Measurements from ENCODE around the gene RHOH.

Gene RHOH

GRCh38 chr4:40204507-40205258 is 7.9 kb downstream of the RHOH start:
- no peak for DNase-seq (ENCODE audit: low read depth in 2 of 2, low spot score in 1 of 2)

GRCh38 chr4:40205259-40206198 is 8.7 kb downstream of the RHOH start:
- no peak for DNase-seq (ENCODE audit: low read depth in 2 of 2, low spot score in 1 of 2)

- no peak for DNase-seq (ENCODE audit: low read depth in 2 of 2, low spot score in 1 of 2)
Measured at GRCh38 chr4:40206426-40206825, 9.6 kb downstream of the RHOH start.

GRCh38 chr4:40209401-40209800 is 12.6 kb downstream of the RHOH start:
- no peak for DNase-seq (ENCODE audit: low read depth in 2 of 2, low spot score in 1 of 2)

GRCh38 chr4:40210776-40211175 is 13.9 kb downstream of the RHOH start:
- DNase-seq (ENCODE audit: low read depth in 2 of 2, low spot score in 1 of 2): no peak

GRCh38 chr4:40211224-40212185 is 14.7 kb downstream of the RHOH start:
- no peak for DNase-seq (ENCODE audit: low read depth in 2 of 2, low spot score in 1 of 2)

- DNase-seq (ENCODE audit: low read depth in 2 of 2, low spot score in 1 of 2): no peak
Measured at GRCh38 chr4:40212674-40213527, 16.1 kb downstream of the RHOH start.

- DNase-seq (ENCODE audit: low read depth in 2 of 2, low spot score in 1 of 2): no peak
Measured at GRCh38 chr4:40214038-40214437, 17.2 kb downstream of the RHOH start.

- DNase-seq (ENCODE audit: low read depth in 2 of 2, low spot score in 1 of 2): no peak
Measured at GRCh38 chr4:40214661-40215418, 18.0 kb downstream of the RHOH start.

- no peak for DNase-seq (ENCODE audit: low read depth in 2 of 2, low spot score in 1 of 2)
Measured at GRCh38 chr4:40216622-40217366, 20.0 kb downstream of the RHOH start.

- DNase-seq (ENCODE audit: low read depth in 2 of 2, low spot score in 1 of 2): no peak
Measured at GRCh38 chr4:40221744-40222143, 24.9 kb downstream of the RHOH start.

- DNase-seq (ENCODE audit: low read depth in 2 of 2, low spot score in 1 of 2): no peak
Measured at GRCh38 chr4:40223343-40223742, 26.5 kb downstream of the RHOH start.

GRCh38 chr4:40224432-40224831 is 27.6 kb downstream of the RHOH start:
- DNase-seq (ENCODE audit: low read depth in 2 of 2, low spot score in 1 of 2): no peak

GRCh38 chr4:40225497-40225896 is 28.7 kb downstream of the RHOH start:
- no peak for DNase-seq (ENCODE audit: low read depth in 2 of 2, low spot score in 1 of 2)

GRCh38 chr4:40227284-40227683 is 30.5 kb downstream of the RHOH start:
- no peak for DNase-seq (ENCODE audit: low read depth in 2 of 2, low spot score in 1 of 2)

GRCh38 chr4:40228497-40229365 is 31.9 kb downstream of the RHOH start:
- no peak for DNase-seq (ENCODE audit: low read depth in 2 of 2, low spot score in 1 of 2)

- no peak for DNase-seq (ENCODE audit: low read depth in 2 of 2, low spot score in 1 of 2)
Measured at GRCh38 chr4:40231316-40231863, 34.6 kb downstream of the RHOH start.

Data from stimulated activated CD8-positive, alpha-beta memory T cell treated with anti-CD3 and anti-CD28 coated beads, Interleukin-4, amount 100 ng/mL, for 1 hour (primary cell).